Caco-2 (cell line): Measurements from ENCODE around the gene C1orf53. TPM values are rescaled to one million over a fixed set of nuclear protein-coding genes. Genes with fewer than 3 reads are reported as not detected.
A peak's percentile ranks its signal among the peaks of the same experiment; 100 is the strongest.

ENCODE experiments used
- BruUV-seq: library from RNA; stranded (reverse); fragments of 400-500 nt; replicated peaks from 2 replicates; lab custom pipeline; 2021; lab: Mats Ljungman, UMichigan
- CTCF ChIA-PET: fragments of 300-600 bp; sonication (Branson Sonifier 250); formaldehyde crosslinking; loops from one replicate; lab custom pipeline; 2022; ENCODE audit warnings: antibody characterized with exemption; lab: Charles Lee
- POLR2A ChIA-PET: fragments of 300-600 bp; sonication (Branson Sonifier 250); formaldehyde crosslinking; loops from one replicate; lab custom pipeline; 2022; ENCODE audit warnings: antibody characterized with exemption; lab: Charles Lee
- DNase-seq, 2 experiments: peaks; one replicate each; pipeline versions ENCODE4 v3.0.0 to v3.0.0-alpha.2; 2020 to 2022
- H3K27me3 ChIP-seq: replicated peaks from 2 replicates; pipeline ENCODE4 v1.6.0; 2011; ENCODE audit warnings: low read length; ENCODE audit not compliant: control insufficient read depth, insufficient read depth
- H3K36me3 ChIP-seq: 2 replicates; pipeline ENCODE4 v1.5.1; 2011; ENCODE audit warnings: low read length; ENCODE audit not compliant: control insufficient read depth, insufficient read depth
- H3K4me1 ChIP-seq: fragments of 250-450 bp; sonication (Bioruptor Pico); 2 replicates; pipeline ENCODE4 v1.5.1; 2020; ENCODE audit warnings: mild to moderate bottlenecking
- H3K4me3 ChIP-seq: 2 replicates; pipeline ENCODE4 v1.5.1; 2011; ENCODE audit warnings: low read depth, mild to moderate bottlenecking, control low read depth, low read length
- H3K9me3 ChIP-seq: fragments of 250-450 bp; sonication (Bioruptor Pico); 2 replicates; pipeline ENCODE4 v1.5.1; 2020; ENCODE audit warnings: mild to moderate bottlenecking, moderate library complexity
- H3K27ac Mint-ChIP-seq: one replicate; pipeline ENCODE4 v1.8.0; 2022; ENCODE audit warnings: mixed read lengths; ENCODE audit not compliant: unreplicated experiment
- H3K27me3 Mint-ChIP-seq: one replicate; pipeline ENCODE4 v1.8.0; 2022; ENCODE audit warnings: mixed read lengths; ENCODE audit not compliant: insufficient read depth, unreplicated experiment
- H3K36me3 Mint-ChIP-seq: one replicate; pipeline ENCODE4 v1.8.0; 2022; ENCODE audit warnings: mild to moderate bottlenecking, mixed read lengths; ENCODE audit not compliant: insufficient read depth, unreplicated experiment
- H3K4me1 Mint-ChIP-seq: one replicate; pipeline ENCODE4 v1.8.0; 2022; ENCODE audit warnings: low read depth, mixed read lengths; ENCODE audit not compliant: unreplicated experiment
- H3K4me3 Mint-ChIP-seq: one replicate; pipeline ENCODE4 v1.8.0; 2022; ENCODE audit warnings: mild to moderate bottlenecking, moderate library complexity, mixed read lengths; ENCODE audit not compliant: unreplicated experiment
- H3K9me3 Mint-ChIP-seq: one replicate; pipeline ENCODE4 v1.8.0; 2022; ENCODE audit warnings: mixed read lengths; ENCODE audit not compliant: unreplicated experiment
- intact Hi-C: fragments of 100-400 bp; cut with micrococcal nuclease; formaldehyde crosslinking; loops from one replicate; pipeline ENCODE4 v1.10.0; 2022; ENCODE audit not compliant: unreplicated experiment
- total RNA-seq: library from RNA; stranded (reverse); gene quantifications from 2 replicates; pipeline ENCODE4 v1.2.3, GENCODE V29; 2022
- TF ChIP-seq, protein P1 (sequence below), 2 experiments: fragments of 200-600 bp in 1 of 2; IDR thresholded peaks; 1 replicate in 1 of 2; 2 replicates in 1 of 2; pipeline versions ENCODE4 v1.5.1 to v1.8.0; 2011 to 2022; ENCODE audit warnings: antibody characterized with exemption in 1 of 2, control low read depth in 1 of 2, inconsistent platforms in 1 of 2, low read depth in 1 of 2, low read length in 1 of 2, mild to moderate bottlenecking in 1 of 2, moderate library complexity in 1 of 2; ENCODE audit not compliant: insufficient read depth in 1 of 2, severe bottlenecking in 1 of 2, unreplicated experiment in 1 of 2

C1orf53 gene
- total RNA-seq, 1 experiment from 2014 or later = 9.9 TPM

DNA sequence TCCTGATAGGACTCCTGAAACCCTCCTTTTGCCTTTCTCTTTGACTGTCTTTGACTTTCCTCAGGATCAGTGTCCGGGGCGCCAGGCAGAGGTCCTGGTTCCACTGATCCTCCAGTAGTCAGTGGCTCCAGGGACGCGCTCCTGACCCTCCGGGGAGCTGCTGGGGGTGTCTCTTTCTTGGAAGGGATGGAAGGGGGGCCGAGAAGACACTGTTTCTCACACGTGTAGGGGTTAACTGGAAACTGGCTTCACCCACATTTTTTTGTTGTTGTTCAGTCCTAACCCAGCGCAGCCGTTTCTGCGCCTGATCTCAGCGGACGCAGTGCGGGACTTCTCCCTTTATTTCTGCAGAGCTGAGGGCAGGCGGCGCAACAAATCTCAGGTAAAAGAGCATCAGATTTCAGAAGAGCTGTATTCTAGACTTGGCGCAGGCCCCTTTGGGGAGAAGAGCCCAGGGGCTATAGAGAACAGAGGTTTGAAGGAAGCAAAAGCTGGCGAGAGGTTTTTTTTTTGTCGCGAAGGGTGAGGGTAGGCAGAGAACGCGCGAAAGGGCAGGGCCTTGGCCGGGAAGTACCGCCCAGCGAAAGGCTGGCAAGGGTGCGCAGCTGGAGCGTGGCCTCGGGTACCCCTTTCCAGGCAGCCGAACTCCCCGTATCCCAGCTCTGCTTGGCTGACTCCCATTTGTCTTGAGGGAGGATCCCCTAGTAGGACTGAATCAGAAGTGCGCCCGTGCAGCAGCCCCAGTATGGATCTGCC, 10.5 kb downstream of the C1orf53 start:
- ChIA-PET CTCF (no interaction called here), POLR2A (no interaction called here)
- intact Hi-C loops = no loop called here
- H3K27me3 ChIP-seq = peaks cover 2% of the 10 kb centered on the region; the same call in 1 of the 2 replicates
- Mint-ChIP-seq H3K4me1 (peaks cover 28% of the 10 kb centered on the region), H3K4me3 (peak overlapping the region; percentile 66), H3K36me3 (no peaks in the 10 kb centered on the region), H3K27ac (no peak overlapping the region), H3K9me3 (no peaks in the 10 kb centered on the region), H3K27me3 (peaks cover 43% of the 10 kb centered on the region)
- H3K4me3 ChIP-seq = no peak overlapping the region
- TF ChIP-seq, protein P1, sequence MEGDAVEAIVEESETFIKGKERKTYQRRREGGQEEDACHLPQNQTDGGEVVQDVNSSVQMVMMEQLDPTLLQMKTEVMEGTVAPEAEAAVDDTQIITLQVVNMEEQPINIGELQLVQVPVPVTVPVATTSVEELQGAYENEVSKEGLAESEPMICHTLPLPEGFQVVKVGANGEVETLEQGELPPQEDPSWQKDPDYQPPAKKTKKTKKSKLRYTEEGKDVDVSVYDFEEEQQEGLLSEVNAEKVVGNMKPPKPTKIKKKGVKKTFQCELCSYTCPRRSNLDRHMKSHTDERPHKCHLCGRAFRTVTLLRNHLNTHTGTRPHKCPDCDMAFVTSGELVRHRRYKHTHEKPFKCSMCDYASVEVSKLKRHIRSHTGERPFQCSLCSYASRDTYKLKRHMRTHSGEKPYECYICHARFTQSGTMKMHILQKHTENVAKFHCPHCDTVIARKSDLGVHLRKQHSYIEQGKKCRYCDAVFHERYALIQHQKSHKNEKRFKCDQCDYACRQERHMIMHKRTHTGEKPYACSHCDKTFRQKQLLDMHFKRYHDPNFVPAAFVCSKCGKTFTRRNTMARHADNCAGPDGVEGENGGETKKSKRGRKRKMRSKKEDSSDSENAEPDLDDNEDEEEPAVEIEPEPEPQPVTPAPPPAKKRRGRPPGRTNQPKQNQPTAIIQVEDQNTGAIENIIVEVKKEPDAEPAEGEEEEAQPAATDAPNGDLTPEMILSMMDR (IDR thresholded peaks at IDR 0.05; ENCODE audit: insufficient read depth in 1 of 2, low read depth in 1 of 2, low read length in 1 of 2, severe bottlenecking in 1 of 2, unreplicated experiment in 1 of 2) = no peak
- no peaks in the 10 kb centered on the region for H3K9me3 ChIP-seq
- no TSS peak for BruUV-seq
- peaks cover 18% of the 10 kb centered on the region; the same call in 1 of the 2 replicates for H3K4me1 ChIP-seq
- no peaks in the 10 kb centered on the region for H3K36me3 ChIP-seq
- DNase-seq = no peak

DNA sequence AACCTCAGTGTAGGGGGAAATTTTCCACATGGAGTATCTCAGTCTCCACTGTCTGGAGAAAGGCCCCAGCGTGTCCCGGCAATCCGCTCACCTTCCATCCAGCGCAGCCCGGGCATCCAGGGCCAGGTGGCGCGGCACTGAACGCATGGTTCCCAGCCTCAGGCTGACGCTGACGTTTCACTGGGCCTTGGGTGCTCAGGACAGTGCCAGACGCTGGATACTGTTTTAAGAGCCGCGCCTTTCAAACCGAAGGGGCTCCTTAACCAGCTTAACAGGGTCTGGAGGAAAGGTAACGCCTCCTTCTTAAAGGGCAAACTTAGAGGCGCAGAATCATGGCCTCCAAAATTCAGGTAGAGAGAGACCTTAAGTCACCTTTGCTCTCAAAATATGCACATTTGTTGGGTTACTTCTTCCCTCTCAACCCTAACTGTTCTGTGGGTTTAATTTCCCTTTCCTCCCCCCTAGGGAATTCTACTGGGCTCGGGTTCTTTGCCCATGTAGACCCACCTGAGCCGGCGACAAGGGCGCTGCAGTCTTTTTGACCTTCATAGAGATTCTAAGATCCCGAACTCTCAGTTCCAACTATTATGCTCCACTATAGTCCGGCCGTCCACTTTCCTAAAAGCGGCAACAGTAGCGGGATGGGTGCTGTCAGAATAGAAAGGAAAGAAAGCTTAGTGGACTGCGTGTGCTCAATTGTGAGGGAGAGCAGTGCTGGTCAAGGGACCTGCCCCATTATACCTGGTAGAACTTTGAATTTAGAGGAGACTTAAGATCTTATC, 11.3 kb downstream of the C1orf53 start:
- peaks cover 18% of the 10 kb centered on the region; the same call in 1 of the 2 replicates for H3K4me1 ChIP-seq
- CTCF ChIA-PET = no interaction called here
- Mint-ChIP-seq H3K9me3 (no peaks in the 10 kb centered on the region), H3K4me3 (no peak overlapping the region), H3K27me3 (peaks cover 46% of the 10 kb centered on the region), H3K4me1 (peaks cover 33% of the 10 kb centered on the region), H3K27ac (no peak overlapping the region), H3K36me3 (no peaks in the 10 kb centered on the region)
- no peak for DNase-seq
- POLR2A ChIA-PET = no interaction called here
- peaks cover 2% of the 10 kb centered on the region; the same call in 1 of the 2 replicates for H3K27me3 ChIP-seq
- BruUV-seq = no TSS peak
- TF ChIP-seq, protein P1 (IDR thresholded peaks at IDR 0.05; ENCODE audit: insufficient read depth in 1 of 2, low read depth in 1 of 2, low read length in 1 of 2, severe bottlenecking in 1 of 2, unreplicated experiment in 1 of 2) = no peak
- no peaks in the 10 kb centered on the region for H3K9me3 ChIP-seq
- H3K36me3 ChIP-seq = no peaks in the 10 kb centered on the region
- intact Hi-C loops = loop anchor here (2.0 kb wide), 2 partner anchors 299 to 393 kb away; no protein-coding TSS in a partner anchor
- H3K4me3 ChIP-seq = no peak overlapping the region

GRCh38 chr1:197914510-197914909, 12.1 kb downstream of the C1orf53 start:
- POLR2A ChIA-PET = no interaction called here
- H3K4me3 Mint-ChIP-seq = no peak overlapping the region
- peaks cover 2% of the 10 kb centered on the region; the same call in 1 of the 2 replicates for H3K27me3 ChIP-seq

More at GRCh38 chr1:197914510-197914909, 12.1 kb downstream of the C1orf53 start:
- TF ChIP-seq, protein P1 (IDR thresholded peaks at IDR 0.05; ENCODE audit: insufficient read depth in 1 of 2, low read depth in 1 of 2, low read length in 1 of 2, severe bottlenecking in 1 of 2, unreplicated experiment in 1 of 2) = no peak
- no peak for DNase-seq
- no peak overlapping the region for H3K4me3 ChIP-seq
- H3K4me1 ChIP-seq = peaks cover 18% of the 10 kb centered on the region; the same call in 1 of the 2 replicates
- no peaks in the 10 kb centered on the region for H3K36me3 Mint-ChIP-seq
- no peaks in the 10 kb centered on the region for H3K36me3 ChIP-seq
- BruUV-seq = no TSS peak
- H3K9me3 ChIP-seq = no peaks in the 10 kb centered on the region
- H3K4me1 Mint-ChIP-seq = peaks cover 33% of the 10 kb centered on the region
- peaks cover 44% of the 10 kb centered on the region for H3K27me3 Mint-ChIP-seq
- H3K27ac Mint-ChIP-seq = no peak overlapping the region
- CTCF ChIA-PET = interaction anchor here (0.7 kb wide), 2 partner anchors 176 to 221 kb away, joined by 3 read pairs; no protein-coding TSS in a partner anchor
- intact Hi-C loops = loop anchor here (2.0 kb wide), 2 partner anchors 300 to 394 kb away; no protein-coding TSS in a partner anchor
- no peaks in the 10 kb centered on the region for H3K9me3 Mint-ChIP-seq
